GM20000 (cell line): Measurements from ENCODE around the gene RNF207.

Experiments
- DNase-seq: peaks from one replicate; pipeline ENCODE4 v3.0.0; 2012; ENCODE audit warnings: low spot score
- CTCF ChIP-seq: IDR thresholded peaks from 2 replicates; pipeline ENCODE4 v1.5.1; 2012; ENCODE audit warnings: mild to moderate bottlenecking, control low read depth; ENCODE audit errors: extremely low read depth, missing control alignments

The RNF207 gene

GRCh38 chr1:6167391-6168303 is 38.3 kb upstream of the RNF207 start:
- no peak for DNase-seq
- no peak for TF ChIP-seq CTCF

GRCh38 chr1:6168947-6169586 is 36.9 kb upstream of the RNF207 start:
- TF ChIP-seq CTCF, result no peak
- DNase-seq, result no peak

- TF ChIP-seq CTCF, result no peak
Measured at GRCh38 chr1:6170116-6170741, 35.7 kb upstream of the RNF207 start.

GRCh38 chr1:6170742-6171201 is 35.1 kb upstream of the RNF207 start:
- no peak for TF ChIP-seq CTCF
- no peak for DNase-seq

More at GRCh38 chr1:6170116-6170741, 35.7 kb upstream of the RNF207 start:
- no peak for DNase-seq

GRCh38 chr1:6171548-6172124 is 34.3 kb upstream of the RNF207 start:
- DNase-seq, result no peak
- peak; percentile 8 for TF ChIP-seq CTCF

GRCh38 chr1:6172549-6172948 is 33.4 kb upstream of the RNF207 start:
- no peak for TF ChIP-seq CTCF
- DNase-seq, result no peak
